ENCODE data around the gene MYO16.

DNA sequence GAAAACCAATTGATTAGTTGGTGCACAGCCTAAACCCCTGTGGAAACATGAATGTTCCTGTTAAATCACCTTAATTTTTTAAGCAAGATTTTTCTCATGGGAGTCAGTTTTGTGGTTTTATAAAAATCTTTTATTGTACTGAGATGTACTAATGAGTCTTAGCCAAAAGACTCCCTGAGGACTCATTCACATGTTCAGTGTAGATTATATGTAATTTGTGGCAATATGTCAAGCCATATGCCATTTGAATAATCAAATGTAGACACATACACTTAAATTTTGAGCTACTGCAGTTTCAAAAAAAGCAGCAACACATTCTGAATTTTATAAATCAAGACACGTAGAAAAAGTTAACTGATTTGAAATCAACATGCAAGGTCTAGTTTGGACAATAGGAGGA is 395.2 kb downstream of the MYO16 start:
- TF ChIP-seq EP300 (IDR thresholded peaks at IDR 0.05) (no peak), POLR2A (IDR thresholded peaks at IDR 0.05) (no peak)
- TF ChIP-seq, protein P1, sequence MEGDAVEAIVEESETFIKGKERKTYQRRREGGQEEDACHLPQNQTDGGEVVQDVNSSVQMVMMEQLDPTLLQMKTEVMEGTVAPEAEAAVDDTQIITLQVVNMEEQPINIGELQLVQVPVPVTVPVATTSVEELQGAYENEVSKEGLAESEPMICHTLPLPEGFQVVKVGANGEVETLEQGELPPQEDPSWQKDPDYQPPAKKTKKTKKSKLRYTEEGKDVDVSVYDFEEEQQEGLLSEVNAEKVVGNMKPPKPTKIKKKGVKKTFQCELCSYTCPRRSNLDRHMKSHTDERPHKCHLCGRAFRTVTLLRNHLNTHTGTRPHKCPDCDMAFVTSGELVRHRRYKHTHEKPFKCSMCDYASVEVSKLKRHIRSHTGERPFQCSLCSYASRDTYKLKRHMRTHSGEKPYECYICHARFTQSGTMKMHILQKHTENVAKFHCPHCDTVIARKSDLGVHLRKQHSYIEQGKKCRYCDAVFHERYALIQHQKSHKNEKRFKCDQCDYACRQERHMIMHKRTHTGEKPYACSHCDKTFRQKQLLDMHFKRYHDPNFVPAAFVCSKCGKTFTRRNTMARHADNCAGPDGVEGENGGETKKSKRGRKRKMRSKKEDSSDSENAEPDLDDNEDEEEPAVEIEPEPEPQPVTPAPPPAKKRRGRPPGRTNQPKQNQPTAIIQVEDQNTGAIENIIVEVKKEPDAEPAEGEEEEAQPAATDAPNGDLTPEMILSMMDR (IDR thresholded peaks at IDR 0.05) = no peak
